T-cell (primary cell): ENCODE data around the gene CASP10. TPM values are rescaled to one million over a fixed set of nuclear protein-coding genes. Genes with fewer than 3 reads are reported as not detected.

Experiments used
- ATAC-seq, 4 experiments: fragments of 200-7000 bp in 3 of 4; fragments of 150-1000 bp in 1 of 4; cut with Tn5 transposase; replicated peaks in 1 of 4; 1 replicate in 3 of 4; 2 replicates in 1 of 4; pipeline ENCODE4 v1.10.0; 2021; ENCODE audit warnings: moderate library complexity in 3 of 4, mild to moderate bottlenecking in 2 of 4, moderate number of reproducible peaks in 1 of 4
- CTCF ChIA-PET, 2 donors: fragments of 300-600 bp; sonication (Branson Sonifier 250); formaldehyde crosslinking; loops; one replicate each; lab custom pipeline; 2022; ENCODE audit warnings: antibody characterized with exemption in 2 of 2; lab: Charles Lee
- POLR2A ChIA-PET, 2 donors: fragments of 300-600 bp; sonication (Branson Sonifier 250); formaldehyde crosslinking; loops; one replicate each; lab custom pipeline; 2022; ENCODE audit warnings: antibody characterized with exemption in 2 of 2; lab: Charles Lee
- DNase-seq, 35 experiments: peaks; one replicate each; pipeline versions ENCODE4 v3.0.0 to v3.0.0-alpha.2; 2013 to 2023
- H3K27ac ChIP-seq: one replicate; pipeline ENCODE4 v1.5.1; 2013; ENCODE audit warnings: low read length
- H3K27me3 ChIP-seq, 2 experiments: replicated peaks in 1 of 2; 1 replicate in 1 of 2; 2 replicates in 1 of 2; pipeline versions ENCODE4 v1.6.1 to v1.7.0; 2013; ENCODE audit warnings: low read length in 1 of 2, mixed read lengths in 1 of 2; ENCODE audit not compliant: control insufficient read depth in 2 of 2, insufficient read depth in 2 of 2; ENCODE audit errors: extremely low read depth in 1 of 2
- H3K36me3 ChIP-seq, 2 donors: 1 replicate in 1 of 2; 2 replicates in 1 of 2; pipeline versions ENCODE4 v1.6.1 to v1.7.0; 2013; ENCODE audit warnings: low read length in 1 of 2; ENCODE audit not compliant: control insufficient read depth in 2 of 2, insufficient read depth in 1 of 2; ENCODE audit errors: extremely low read depth in 1 of 2
- H3K4me1 ChIP-seq, 2 experiments: 1 replicate in 1 of 2; 2 replicates in 1 of 2; pipeline versions ENCODE4 v1.6.1 to v1.7.0; 2013; ENCODE audit warnings: low read length in 2 of 2, mixed read lengths in 1 of 2; ENCODE audit not compliant: insufficient read depth in 2 of 2, control insufficient read depth in 1 of 2; ENCODE audit errors: extremely low read depth in 1 of 2
- H3K4me3 ChIP-seq, 2 donors: 1 replicate in 1 of 2; 2 replicates in 1 of 2; pipeline versions ENCODE4 v1.5.1 to v1.7.0; 2013; ENCODE audit warnings: mild to moderate bottlenecking in 2 of 2, low read length in 1 of 2, moderate library complexity in 1 of 2; ENCODE audit not compliant: control insufficient read depth in 1 of 2; ENCODE audit errors: extremely low read depth in 1 of 2
- H3K9me3 ChIP-seq: 2 replicates; pipeline ENCODE4 v1.7.0; 2013
- H3K27ac Mint-ChIP-seq, 2 donors: one replicate each; pipeline ENCODE4 v1.8.0; 2020 to 2021; ENCODE audit warnings: mild to moderate bottlenecking in 2 of 2, mixed read lengths in 2 of 2
- H3K27me3 Mint-ChIP-seq, 2 donors: one replicate each; pipeline ENCODE4 v1.8.0; 2021 to 2022; ENCODE audit warnings: mixed read lengths in 2 of 2
- H3K36me3 Mint-ChIP-seq: one replicate; pipeline ENCODE4 v1.8.0; 2021; ENCODE audit warnings: mixed read lengths
- H3K4me1 Mint-ChIP-seq, 3 donors: one replicate each; pipeline ENCODE4 v1.8.0; 2020 to 2022; ENCODE audit warnings: mixed read lengths in 3 of 3, mild to moderate bottlenecking in 1 of 3
- H3K4me3 Mint-ChIP-seq, 3 donors: one replicate each; pipeline ENCODE4 v1.8.0; 2020 to 2022; ENCODE audit warnings: mild to moderate bottlenecking in 3 of 3, mixed read lengths in 3 of 3, moderate library complexity in 3 of 3
- H3K9me3 Mint-ChIP-seq, 3 donors: one replicate each; pipeline ENCODE4 v1.8.0; 2020 to 2022; ENCODE audit warnings: mixed read lengths in 3 of 3
- WGBS: methylation state at CpG from one replicate; pipeline ENCODE4 v1.1.5; 2013; ENCODE audit warnings: missing lambda C conversion rate; ENCODE audit not compliant: insufficient coverage; 5-methylcytosine and 5-hydroxymethylcytosine counted together
- total RNA-seq, 35 experiments: library from RNA in 6 of 35; stranded (reverse) in 6 of 35; fragments of 120-200 nt in 1 of 35; gene quantifications; one replicate each; pipeline versions ENCODE4 v1.2.1 to v1.2.4 and lab custom pipeline; 2013 to 2026

Gene CASP10
- total RNA-seq, 5 donors from 2014 or later (not counting 1 experiment from before 2014, with no cell fraction given) = 23.3 to 46.4 (median 29.2) TPM

- Mint-ChIP-seq H3K27ac (peak overlapping the region; percentile 29), H3K9me3 (no peaks in the 10 kb centered on the region), H3K4me1 (peaks cover 16 to 46% (median 41%) of the 10 kb centered on the region in 3 donors), H3K4me3 (no peak overlapping the region), H3K36me3 (peaks cover 41% of the 10 kb centered on the region), H3K27me3 (no peaks in the 10 kb centered on the region)
- DNase-seq = no peak
- CTCF ChIA-PET = interaction anchor here (0.6 to 1.3 kb wide), 7 partner anchors 23 to 534 kb away, joined by 3 to 5 read pairs (median 3); partner anchors contain the start of gene CFLAR (in 1 of the 2)
- WGBS = 100% methylated on average over 5 of the region's 9 CpGs
- no peak for ATAC-seq
- no peak overlapping the region for H3K4me3 ChIP-seq
- peaks cover 0 to 27% of the 10 kb centered on the region in 2 experiments for H3K4me1 ChIP-seq
- H3K27me3 ChIP-seq = no peaks in the 10 kb centered on the region
- H3K9me3 ChIP-seq = no peaks in the 10 kb centered on the region
- H3K36me3 ChIP-seq = peaks cover 9 to 84% of the 10 kb centered on the region in 2 donors
- H3K27ac ChIP-seq = no peak overlapping the region
- POLR2A ChIA-PET = interaction anchor here (0.5 to 0.7 kb wide), 4 partner anchors 9 to 199 kb away, joined by 3 to 4 read pairs (median 3); no protein-coding TSS in a partner anchor
Measured at GRCh38 chr2:201154615-201155399, 28.1 kb upstream of the CASP10 start.

- H3K9me3 Mint-ChIP-seq = no peaks in the 10 kb centered on the region
- 100% methylated on average over 2 of the region's 6 CpGs for WGBS
Measured at GRCh38 chr2:201156036-201156435, 26.9 kb upstream of the CASP10 start.

GRCh38 chr2:201156640-201157039, 26.3 kb upstream of the CASP10 start:
- peaks cover 39% of the 10 kb centered on the region for H3K36me3 Mint-ChIP-seq
- H3K27me3 Mint-ChIP-seq = no peaks in the 10 kb centered on the region
- ATAC-seq (no peak), DNase-seq (no peak)
- Histone ChIP-seq H3K9me3 (no peaks in the 10 kb centered on the region), H3K4me1 (peaks cover 0 to 16% of the 10 kb centered on the region in 2 experiments), H3K27me3 (no peaks in the 10 kb centered on the region), H3K36me3 (peaks cover 16 to 83% of the 10 kb centered on the region in 2 donors), H3K27ac (no peak overlapping the region), H3K4me3 (no peak overlapping the region)
- peaks cover 23 to 36% (median 27%) of the 10 kb centered on the region in 3 donors for H3K4me1 Mint-ChIP-seq
- no CpG with 5 or more reads among the region's 1 CpG for WGBS
- POLR2A ChIA-PET = no interaction called here
- no peak overlapping the region for H3K4me3 Mint-ChIP-seq
- no peaks in the 10 kb centered on the region for H3K9me3 Mint-ChIP-seq
- CTCF ChIA-PET = interaction anchor here (0.6 to 3.8 kb wide), 2 partner anchors 38 to 55 kb away, joined by 3 to 58 read pairs; partner anchors contain the start of gene CFLAR (in 1 of the 2)
- H3K27ac Mint-ChIP-seq = peak overlapping the region in 1 of 2 donors; percentile 85

More at GRCh38 chr2:201156036-201156435, 26.9 kb upstream of the CASP10 start:
- no peak overlapping the region for H3K4me3 Mint-ChIP-seq
- Histone ChIP-seq H3K4me3 (no peak overlapping the region), H3K27ac (no peak overlapping the region), H3K4me1 (peaks cover 0 to 17% of the 10 kb centered on the region in 2 experiments), H3K27me3 (no peaks in the 10 kb centered on the region), H3K36me3 (peaks cover 16 to 85% of the 10 kb centered on the region in 2 donors), H3K9me3 (no peaks in the 10 kb centered on the region)
- POLR2A ChIA-PET = no interaction called here
- peak overlapping the region in 1 of 2 donors; percentile 19 for H3K27ac Mint-ChIP-seq
- H3K36me3 Mint-ChIP-seq = peaks cover 45% of the 10 kb centered on the region
- H3K4me1 Mint-ChIP-seq = peaks cover 23 to 42% (median 33%) of the 10 kb centered on the region in 3 donors
- no peak for DNase-seq
- no peak for ATAC-seq
- CTCF ChIA-PET = interaction anchor here in 1 of 2 donors (0.5 to 1.0 kb wide), 3 partner anchors 30 to 39 kb away, joined by 3 to 4 read pairs (median 3); no protein-coding TSS in a partner anchor
- H3K27me3 Mint-ChIP-seq = no peaks in the 10 kb centered on the region

DNA sequence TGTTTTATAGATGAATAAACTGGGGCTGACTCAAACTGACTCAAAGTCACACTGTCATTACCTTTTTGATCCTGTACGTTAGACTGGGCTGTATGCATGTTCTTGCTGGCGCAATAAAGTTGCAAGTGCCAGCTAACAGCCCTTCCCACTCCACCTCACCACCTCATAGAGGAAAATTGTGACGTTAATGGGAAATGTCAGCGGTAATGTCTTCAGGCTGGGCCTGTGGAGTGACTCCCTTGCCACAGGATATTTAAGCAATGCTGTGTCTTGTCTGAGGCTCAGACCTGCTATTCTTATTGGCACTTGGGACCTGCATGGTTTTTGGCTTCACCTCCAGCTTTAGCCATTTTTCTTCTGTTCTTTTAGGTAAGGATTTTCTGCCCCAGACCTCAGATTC, 25.2 kb upstream of the CASP10 start:
- no peaks in the 10 kb centered on the region for H3K9me3 ChIP-seq
- H3K4me3 ChIP-seq = no peak overlapping the region
- Mint-ChIP-seq H3K9me3 (no peaks in the 10 kb centered on the region), H3K4me1 (peaks cover 18 to 33% (median 22%) of the 10 kb centered on the region in 3 donors), H3K27me3 (no peaks in the 10 kb centered on the region), H3K36me3 (peaks cover 48% of the 10 kb centered on the region), H3K27ac (peak overlapping the region; percentile 85 to 88), H3K4me3 (no peak overlapping the region)
- H3K4me1 ChIP-seq = peaks cover 0 to 12% of the 10 kb centered on the region in 2 experiments
- H3K27ac ChIP-seq = peak overlapping the region; percentile 71
- ChIA-PET CTCF (interaction anchor here (0.6 to 3.8 kb wide), 30 partner anchors 9 to 445 kb away, joined by 3 to 58 read pairs (median 5); partner anchors contain the start of genes ORC2 (in 2 of the 2), CASP10 (in 1 of the 2) and CFLAR (in 1 of the 2)), POLR2A (interaction anchor here (0.8 to 1.6 kb wide), 3 partner anchors 27 to 42 kb away, joined by 3 to 8 read pairs (median 5); partner anchors contain the start of gene CFLAR (in 1 of the 2))
- ATAC-seq (peak in 1 of 4 experiments; percentile 4), DNase-seq (no peak)
- WGBS = 60% methylated on average over 1 of the region's 4 CpGs
- H3K36me3 ChIP-seq = peaks cover 18 to 84% of the 10 kb centered on the region in 2 donors
- no peaks in the 10 kb centered on the region for H3K27me3 ChIP-seq

DNA sequence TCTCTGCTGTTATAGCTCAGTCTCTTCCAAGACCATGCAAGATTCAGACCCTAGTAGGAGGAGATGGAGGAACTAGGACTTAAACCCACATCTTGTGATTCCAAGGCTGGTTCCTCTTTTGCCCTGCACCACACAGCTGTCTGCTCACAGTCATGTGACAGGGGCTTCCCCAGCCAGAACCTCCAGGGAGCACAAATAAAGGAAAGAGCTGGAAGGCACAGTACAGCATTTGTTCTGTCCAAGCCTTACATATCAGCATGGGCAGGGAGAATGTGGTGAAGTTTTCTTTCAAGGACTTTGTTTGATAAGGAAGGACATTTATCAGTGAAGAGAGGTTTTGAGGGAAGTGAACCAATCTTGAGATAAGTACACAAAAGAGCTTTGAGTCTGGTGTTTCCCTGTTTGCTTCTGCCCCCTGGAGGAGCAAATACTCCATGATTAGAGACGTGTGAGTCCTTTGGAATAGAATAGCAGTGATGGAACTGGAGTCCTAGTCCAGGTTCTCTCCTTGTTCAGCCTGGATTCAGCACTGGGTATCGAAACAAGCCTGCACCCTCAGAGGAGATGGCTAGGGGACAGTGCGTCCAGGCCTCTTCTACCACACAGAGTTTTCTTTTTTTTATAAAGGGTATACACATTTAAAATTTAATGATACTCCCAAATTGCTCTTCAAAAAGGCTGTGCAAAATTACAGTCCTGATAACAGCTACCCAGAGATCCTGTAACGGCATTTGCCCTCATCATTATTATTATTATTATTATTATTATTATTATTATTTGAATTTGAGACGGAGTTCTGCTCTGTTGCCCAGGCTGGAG, 24.6 kb upstream of the CASP10 start:
- no peak overlapping the region for H3K4me3 Mint-ChIP-seq
- DNase-seq (peak in 34 of 35 experiments; percentile 25 to 81 (median 58)), ATAC-seq (peak; percentile 84 to 95 (median 86))
- ChIA-PET POLR2A (interaction anchor here (0.5 to 1.6 kb wide), 4 partner anchors 24 to 43 kb away, joined by 3 to 8 read pairs (median 4); partner anchors contain the start of gene CFLAR (in 1 of the 2)), CTCF (interaction anchor here (0.6 to 3.8 kb wide), 34 partner anchors 10 to 446 kb away, joined by 3 to 58 read pairs (median 4); partner anchors contain the start of genes ORC2 (in 2 of the 2), CASP10 (in 1 of the 2) and CFLAR (in 1 of the 2))
- H3K9me3 ChIP-seq = no peaks in the 10 kb centered on the region
- no CpG with 5 or more reads among the region's 5 CpGs for WGBS
- peaks cover 50% of the 10 kb centered on the region for H3K36me3 Mint-ChIP-seq
- no peaks in the 10 kb centered on the region for H3K9me3 Mint-ChIP-seq
- H3K4me3 ChIP-seq = no peak overlapping the region
- H3K27me3 ChIP-seq = no peaks in the 10 kb centered on the region
- H3K27ac ChIP-seq = peak overlapping the region; percentile 71
- H3K4me1 Mint-ChIP-seq = peaks cover 17 to 30% (median 18%) of the 10 kb centered on the region in 3 donors
- H3K27ac Mint-ChIP-seq = peak overlapping the region; percentile 85 to 88
- no peaks in the 10 kb centered on the region for H3K27me3 Mint-ChIP-seq
- H3K36me3 ChIP-seq = peaks cover 18 to 84% of the 10 kb centered on the region in 2 donors
- H3K4me1 ChIP-seq = peaks cover 0 to 12% of the 10 kb centered on the region in 2 experiments
